Stimulated activated CD4-positive, alpha-beta T cell treated with anti-CD3 and anti-CD28 coated beads, Interleukin-15, amount 100 ng/mL, for 48 hours (primary cell): ENCODE measurements around the gene TTLL13.
A peak's percentile ranks its signal among the peaks of the same experiment; 100 is the strongest.

ENCODE experiments used
- DNase-seq, 2 donors: peaks; one replicate each; pipeline ENCODE4 v3.0.0-alpha.2; 2020; ENCODE audit warnings: low read depth in 2 of 2

Gene TTLL13

GRCh38 chr15:90217671-90218394, 31.5 kb upstream of the TTLL13 start:
- DNase-seq = no peak

GRCh38 chr15:90219421-90220141, 29.8 kb upstream of the TTLL13 start:
- peak in 1 of 2 donors; percentile 45 for DNase-seq

- no peak for DNase-seq
Measured at GRCh38 chr15:90221246-90221900, 28.0 kb upstream of the TTLL13 start.

GRCh38 chr15:90222547-90222946, 26.8 kb upstream of the TTLL13 start:
- DNase-seq = no peak

GRCh38 chr15:90223441-90224165, 25.8 kb upstream of the TTLL13 start:
- DNase-seq = no peak

- DNase-seq = no peak
Measured at GRCh38 chr15:90225047-90225446, 24.3 kb upstream of the TTLL13 start.

- DNase-seq = no peak
Measured at GRCh38 chr15:90225504-90226234, 23.7 kb upstream of the TTLL13 start.

GRCh38 chr15:90227336-90227735, 22.0 kb upstream of the TTLL13 start:
- no peak for DNase-seq

GRCh38 chr15:90227816-90228772, 21.3 kb upstream of the TTLL13 start:
- no peak for DNase-seq

GRCh38 chr15:90228960-90229359, 20.4 kb upstream of the TTLL13 start:
- no peak for DNase-seq

- no peak for DNase-seq
Measured at GRCh38 chr15:90230071-90230494, 19.3 kb upstream of the TTLL13 start.

- no peak for DNase-seq
Measured at GRCh38 chr15:90230610-90231009, 18.7 kb upstream of the TTLL13 start.

GRCh38 chr15:90231028-90232017, 18.0 kb upstream of the TTLL13 start:
- DNase-seq = peak; percentile 55 to 56

- no peak for DNase-seq
Measured at GRCh38 chr15:90232196-90232595, 17.2 kb upstream of the TTLL13 start.

- no peak for DNase-seq
Measured at GRCh38 chr15:90232941-90233386, 16.4 kb upstream of the TTLL13 start.

GRCh38 chr15:90233387-90234095, 15.8 kb upstream of the TTLL13 start, which contains the start of gene CIB1:
CIB1 (minus strand) TSS chr15:90233941; CDS start chr15:90233885, 56 bp downstream.
- DNase-seq = peak; percentile 96 to 97

- DNase-seq = no peak
Measured at GRCh38 chr15:90234096-90234988, 15.0 kb upstream of the TTLL13 start, which contains the start of gene GDPGP1. GDPGP1 (plus strand) TSS chr15:90234209; CDS start chr15:90240909, 6,700 bp downstream.
